OCI-LY7 (cell line): ENCODE data around the gene STARD7. TPM values are rescaled to one million over a fixed set of nuclear protein-coding genes. Genes with fewer than 3 reads are reported as not detected.

ENCODE experiments used
- BruUV-seq: library from RNA; stranded (reverse); fragments of 400-500 nt; replicated peaks from 2 replicates; lab custom pipeline; 2021; lab: Mats Ljungman, UMichigan
- CTCF ChIA-PET: fragments of 300-600 bp; sonication (Branson Sonifier 250); formaldehyde crosslinking; loops from one replicate; lab custom pipeline; 2022; ENCODE audit warnings: antibody characterized with exemption; ENCODE audit not compliant: unreplicated experiment; lab: Charles Lee
- POLR2A ChIA-PET: fragments of 300-600 bp; sonication (Branson Sonifier 250); formaldehyde crosslinking; loops from one replicate; lab custom pipeline; 2022; ENCODE audit warnings: antibody characterized with exemption; lab: Charles Lee
- DNase-seq: peaks from one replicate; pipeline ENCODE4 v3.0.0-alpha.2; 2015; ENCODE audit warnings: low spot score
- H2AFZ ChIP-seq: fragments of 200-600 bp; sonication (generic), shearing (Covaris generic); 2 replicates; pipeline ENCODE4 v1.6.1; 2014; ENCODE audit warnings: mild to moderate bottlenecking, antibody characterized with exemption, low read length, moderate library complexity
- H3K27ac ChIP-seq: fragments of 200-600 bp; sonication (generic); 2 replicates; pipeline ENCODE4 v1.5.1; 2014; ENCODE audit warnings: mixed run types, low read depth, mild to moderate bottlenecking, moderate library complexity, low read length, inconsistent platforms; ENCODE audit not compliant: poor library complexity, severe bottlenecking
- H3K36me3 ChIP-seq: fragments of 200-600 bp; sonication (generic); 2 replicates; pipeline ENCODE4 v1.6.1; 2014; ENCODE audit warnings: mild to moderate bottlenecking, antibody characterized with exemption, low read length, moderate library complexity, mixed read lengths; ENCODE audit not compliant: insufficient read depth
- H3K4me1 ChIP-seq: fragments of 200-600 bp; sonication (generic); 2 replicates; pipeline ENCODE4 v1.5.1; 2014; ENCODE audit warnings: mild to moderate bottlenecking, low read length; ENCODE audit not compliant: insufficient read depth, poor library complexity, severe bottlenecking
- H3K4me2 ChIP-seq: fragments of 200-600 bp; sonication (generic); 2 replicates; pipeline ENCODE4 v1.6.1; 2014; ENCODE audit warnings: mild to moderate bottlenecking, low read length
- H3K4me3 ChIP-seq: fragments of 200-600 bp; sonication (generic); 2 replicates; pipeline ENCODE4 v1.5.1; 2014; ENCODE audit warnings: mild to moderate bottlenecking, low read depth, low read length; ENCODE audit not compliant: poor library complexity, severe bottlenecking
- H3K79me2 ChIP-seq: fragments of 200-600 bp; sonication (generic); 2 replicates; pipeline ENCODE4 v1.6.1; 2016; ENCODE audit warnings: low read depth, mild to moderate bottlenecking, low read length, moderate library complexity, mixed read lengths; ENCODE audit not compliant: insufficient read depth
- H3K9me2 ChIP-seq: fragments of 200-600 bp; sonication (generic); 2 replicates; pipeline ENCODE4 v1.6.1; 2016; ENCODE audit warnings: mild to moderate bottlenecking, low read length, mixed read lengths; ENCODE audit not compliant: insufficient read depth
- H3K9me3 ChIP-seq: fragments of 200-600 bp; sonication (generic); 2 replicates; pipeline ENCODE4 v1.6.1; 2014; ENCODE audit warnings: mild to moderate bottlenecking, mixed run types, low read length, mixed read lengths
- H4K20me1 ChIP-seq: fragments of 200-600 bp; sonication (generic); 2 replicates; pipeline ENCODE4 v1.6.1; 2014; ENCODE audit warnings: mild to moderate bottlenecking, antibody characterized with exemption, low read length, moderate library complexity, mixed read lengths; ENCODE audit not compliant: insufficient read depth
- EZH2phosphoT487 ChIP-seq: fragments of 200-600 bp; sonication (generic); IDR thresholded peaks from 2 replicates; pipeline ENCODE4 v1.6.1; 2018; ENCODE audit warnings: low read depth, borderline replicate concordance, mild to moderate bottlenecking, mixed run types, antibody characterized with exemption, low read length, moderate library complexity, mixed read lengths
- intact Hi-C: fragments of 100-400 bp; cut with micrococcal nuclease; formaldehyde crosslinking; loops from one replicate; pipeline ENCODE4 v1.10.0; 2022; ENCODE audit not compliant: unreplicated experiment
- total RNA-seq, 2 experiments: library from RNA; depleted of rRNA in 1 of 2; stranded (reverse); fragments of >200 nt in 1 of 2; shearing (Covaris generic) in 1 of 2; gene quantifications; 2 replicates each; pipeline ENCODE4 v1.2.3, GENCODE V29; 2014 to 2022
- TF ChIP-seq, protein P1 (sequence below): fragments of 200-600 bp; sonication (generic); conservative IDR thresholded peaks from 2 replicates; pipeline ENCODE4 v1.5.1; 2014; ENCODE audit warnings: mild to moderate bottlenecking, antibody characterized with exemption, low read length, moderate library complexity, mixed read lengths

STARD7 gene
- total RNA-seq, 2 experiments from 2014 or later: 206 to 239 TPM

DNA sequence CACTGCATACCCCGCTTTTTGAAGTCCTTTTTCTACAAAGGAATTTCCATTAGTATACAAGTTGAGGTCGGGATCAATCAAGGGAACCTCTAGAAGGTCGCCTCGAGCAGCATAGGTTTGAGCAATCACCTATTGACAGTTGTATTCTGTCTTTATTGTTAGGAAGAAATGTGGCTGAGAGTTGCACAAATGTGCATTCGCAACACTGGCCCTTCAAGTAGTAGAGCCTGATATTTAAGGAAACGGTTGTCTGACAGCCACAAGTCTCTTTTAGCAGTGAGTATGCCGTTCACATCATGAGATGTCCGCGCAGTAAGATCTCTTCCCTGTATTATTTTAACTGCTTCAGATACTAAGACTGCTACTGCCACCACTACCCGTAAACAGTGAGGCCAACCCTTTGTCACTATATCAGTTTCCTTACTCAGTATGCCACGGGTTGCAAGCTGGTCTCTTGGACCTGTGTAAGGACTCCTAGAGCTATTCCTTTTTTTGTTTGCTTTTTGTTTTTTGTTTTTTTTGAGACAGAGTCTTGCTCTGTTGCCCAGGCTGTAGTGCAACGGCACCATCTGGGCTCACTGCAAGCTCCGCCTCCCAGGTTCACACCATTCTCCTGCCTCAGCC lies 10.0 kb upstream of the STARD7 start:
- no peaks in the 10 kb centered on the region for H4K20me1 ChIP-seq
- no TSS peak for BruUV-seq
- TF ChIP-seq EZH2phosphoT487: no peak
- TF ChIP-seq, protein P1, sequence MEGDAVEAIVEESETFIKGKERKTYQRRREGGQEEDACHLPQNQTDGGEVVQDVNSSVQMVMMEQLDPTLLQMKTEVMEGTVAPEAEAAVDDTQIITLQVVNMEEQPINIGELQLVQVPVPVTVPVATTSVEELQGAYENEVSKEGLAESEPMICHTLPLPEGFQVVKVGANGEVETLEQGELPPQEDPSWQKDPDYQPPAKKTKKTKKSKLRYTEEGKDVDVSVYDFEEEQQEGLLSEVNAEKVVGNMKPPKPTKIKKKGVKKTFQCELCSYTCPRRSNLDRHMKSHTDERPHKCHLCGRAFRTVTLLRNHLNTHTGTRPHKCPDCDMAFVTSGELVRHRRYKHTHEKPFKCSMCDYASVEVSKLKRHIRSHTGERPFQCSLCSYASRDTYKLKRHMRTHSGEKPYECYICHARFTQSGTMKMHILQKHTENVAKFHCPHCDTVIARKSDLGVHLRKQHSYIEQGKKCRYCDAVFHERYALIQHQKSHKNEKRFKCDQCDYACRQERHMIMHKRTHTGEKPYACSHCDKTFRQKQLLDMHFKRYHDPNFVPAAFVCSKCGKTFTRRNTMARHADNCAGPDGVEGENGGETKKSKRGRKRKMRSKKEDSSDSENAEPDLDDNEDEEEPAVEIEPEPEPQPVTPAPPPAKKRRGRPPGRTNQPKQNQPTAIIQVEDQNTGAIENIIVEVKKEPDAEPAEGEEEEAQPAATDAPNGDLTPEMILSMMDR: no peak
- no peak overlapping the region for H3K4me3 ChIP-seq
- DNase-seq: no peak
- intact Hi-C loops: no loop called here
- H3K4me2 ChIP-seq: no peak overlapping the region
- POLR2A ChIA-PET: no interaction called here
- no peaks in the 10 kb centered on the region for H3K9me3 ChIP-seq
- CTCF ChIA-PET: no interaction called here
- no peaks in the 10 kb centered on the region for H3K79me2 ChIP-seq
- H2AFZ ChIP-seq: no peak overlapping the region
- no peaks in the 10 kb centered on the region for H3K36me3 ChIP-seq
- H3K27ac ChIP-seq: no peak overlapping the region
- peaks cover 7% of the 10 kb centered on the region for H3K4me1 ChIP-seq
- no peaks in the 10 kb centered on the region for H3K9me2 ChIP-seq

DNA sequence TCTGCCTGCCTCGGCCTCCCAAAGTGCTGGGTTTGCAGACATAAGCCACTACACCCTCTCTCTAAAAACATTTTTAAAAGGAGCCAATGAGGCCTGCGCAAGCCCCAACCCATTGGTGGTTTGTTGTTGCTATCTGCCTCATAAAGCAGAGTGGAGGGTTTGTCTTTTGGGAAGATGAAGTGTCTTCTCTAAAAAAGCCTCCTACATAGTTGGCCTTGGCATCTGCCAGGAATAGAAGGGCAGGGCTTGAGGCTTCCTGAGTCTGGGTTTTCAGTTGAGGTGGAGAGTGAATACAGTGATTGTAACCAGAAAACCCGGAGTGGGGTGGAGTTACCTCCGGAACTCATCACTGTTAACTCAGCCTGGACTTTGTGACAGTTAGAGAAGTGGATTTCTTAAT lies 5.9 kb upstream of the STARD7 start:
- POLR2A ChIA-PET: interaction anchor here (1.5 kb wide), 1 partner anchor 14 kb away, joined by 4 read pairs; no protein-coding TSS in a partner anchor
- TF ChIP-seq, protein P1: no peak
- TF ChIP-seq EZH2phosphoT487: no peak
- H3K9me2 ChIP-seq: no peaks in the 10 kb centered on the region
- H2AFZ ChIP-seq: no peak overlapping the region
- H3K27ac ChIP-seq: no peak overlapping the region
- intact Hi-C loops: no loop called here
- DNase-seq: no peak
- H3K9me3 ChIP-seq: no peaks in the 10 kb centered on the region
- H3K79me2 ChIP-seq: peaks cover 10% of the 10 kb centered on the region; the same call in 1 of the 2 replicates
- no peak overlapping the region for H3K4me3 ChIP-seq
- no TSS peak for BruUV-seq
- H3K4me1 ChIP-seq: peaks cover 25% of the 10 kb centered on the region
- no peak overlapping the region for H3K4me2 ChIP-seq
- no peaks in the 10 kb centered on the region for H3K36me3 ChIP-seq
- CTCF ChIA-PET: no interaction called here
- no peaks in the 10 kb centered on the region for H4K20me1 ChIP-seq

DNA sequence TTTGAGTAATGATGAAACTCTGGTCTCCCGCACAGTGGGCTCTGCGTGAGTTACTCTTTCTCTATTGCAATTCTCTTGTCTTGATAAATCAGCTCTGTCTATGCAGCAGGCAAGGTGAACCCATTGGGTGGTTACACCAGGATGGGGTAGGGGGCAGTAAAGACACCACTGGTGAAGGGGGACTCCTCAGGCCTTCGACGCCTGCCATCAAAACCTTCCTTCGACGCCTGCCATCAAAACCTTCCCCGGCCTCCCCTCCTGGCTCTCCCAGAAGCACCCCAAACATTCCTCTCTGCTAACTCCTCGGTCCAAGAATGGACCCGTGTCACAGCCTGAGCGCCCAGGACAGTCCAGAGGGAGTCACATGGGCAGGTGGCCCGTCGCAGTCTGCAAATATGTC lies 4.8 kb upstream of the STARD7 start:
- Histone ChIP-seq H3K4me3 (no peak overlapping the region), H4K20me1 (no peaks in the 10 kb centered on the region), H3K36me3 (no peaks in the 10 kb centered on the region), H3K27ac (no peak overlapping the region), H2AFZ (no peak overlapping the region), H3K9me2 (no peaks in the 10 kb centered on the region), H3K4me2 (no peak overlapping the region), H3K9me3 (no peaks in the 10 kb centered on the region), H3K4me1 (peaks cover 28% of the 10 kb centered on the region), H3K79me2 (peaks cover 15% of the 10 kb centered on the region)
- intact Hi-C loops: no loop called here
- BruUV-seq: no TSS peak
- POLR2A ChIA-PET: interaction anchor here (0.7 to 1.6 kb wide), 3 partner anchors 11 to 327 kb away, joined by 3 to 5 read pairs (median 4); no protein-coding TSS in a partner anchor
- TF ChIP-seq, protein P1: peak; percentile 43; the same call in 1 of the 2 replicates
- TF ChIP-seq EZH2phosphoT487: no peak
- DNase-seq: no peak
- CTCF ChIA-PET: interaction anchor here (0.7 kb wide), 1 partner anchor 575 kb away, joined by 3 read pairs; no protein-coding TSS in a partner anchor
